HEK293 (cell line): ENCODE results near the gene PLEKHA3.
A peak's percentile ranks its signal among the peaks of the same experiment; 100 is the strongest.

Source experiments
- EGR2 ChIP-seq: fragments of 450-650 bp; formaldehyde crosslinking; IDR thresholded peaks from 2 replicates; pipeline ENCODE4 v1.5.1; 2016; ENCODE audit warnings: low read depth, missing biosample characterization, missing genetic modification characterization
- SP2 ChIP-seq: fragments of 450-650 bp; formaldehyde crosslinking; IDR thresholded peaks from 2 replicates; pipeline ENCODE4 v1.5.1; 2016; ENCODE audit warnings: missing biosample characterization, missing genetic modification characterization
- TRIM28 ChIP-seq: IDR thresholded peaks from 2 replicates; pipeline ENCODE4 v1.6.1; 2011; ENCODE audit warnings: low read length, control low read depth, borderline replicate concordance
- ZNF121 ChIP-seq: fragments of 450-650 bp; formaldehyde crosslinking; IDR thresholded peaks from 2 replicates; pipeline ENCODE4 v1.5.1; 2016; ENCODE audit warnings: missing biosample characterization, missing genetic modification characterization
- ZNF211 ChIP-seq: fragments of 450-650 bp; formaldehyde crosslinking; IDR thresholded peaks from 2 replicates; pipeline ENCODE4 v1.5.1; 2016; ENCODE audit warnings: low read depth, missing biosample characterization, missing genetic modification characterization
- ZNF274 ChIP-seq, 2 experiments: fragments of 200-500 bp in 1 of 2; fragments of 450-650 bp in 1 of 2; sonication (Bioruptor generic) in 1 of 2; formaldehyde crosslinking in 1 of 2; IDR thresholded peaks; 2 replicates each; pipeline versions ENCODE4 v1.5.1 to v1.6.1; 2014 to 2016; ENCODE audit warnings: borderline replicate concordance in 1 of 2, inconsistent platforms in 1 of 2, low read length in 1 of 2, missing biosample characterization in 1 of 2, missing genetic modification characterization in 1 of 2
- ZNF350 ChIP-seq: fragments of 450-650 bp; formaldehyde crosslinking; IDR thresholded peaks from 2 replicates; pipeline ENCODE4 v1.5.0; 2017; ENCODE audit warnings: missing biosample characterization, mild to moderate bottlenecking, missing genetic modification characterization
- ZNF426 ChIP-seq: fragments of 450-650 bp; formaldehyde crosslinking; IDR thresholded peaks from 2 replicates; pipeline ENCODE4 v1.5.1; 2017; ENCODE audit warnings: missing biosample characterization, missing genetic modification characterization, mild to moderate bottlenecking, inconsistent platforms, moderate library complexity
- ZNF558 ChIP-seq: fragments of 450-650 bp; formaldehyde crosslinking; IDR thresholded peaks from 2 replicates; pipeline ENCODE4 v1.5.1; 2016; ENCODE audit warnings: missing biosample characterization, missing genetic modification characterization
- ZNF621 ChIP-seq: fragments of 450-650 bp; formaldehyde crosslinking; IDR thresholded peaks from 2 replicates; pipeline ENCODE4 v1.5.1; 2017; ENCODE audit warnings: missing biosample characterization, missing genetic modification characterization
- ZNF843 ChIP-seq: fragments of 450-650 bp; formaldehyde crosslinking; IDR thresholded peaks from 2 replicates; pipeline ENCODE4 v1.5.1; 2016; ENCODE audit warnings: missing biosample characterization, missing genetic modification characterization
- TF ChIP-seq, protein P1 (sequence below): fragments of 450-650 bp; formaldehyde crosslinking; IDR thresholded peaks from 2 replicates; pipeline ENCODE4 v1.5.1; 2016; ENCODE audit warnings: missing biosample characterization, missing genetic modification characterization
- TF ChIP-seq, protein P2 (sequence below): fragments of 450-650 bp; formaldehyde crosslinking; IDR thresholded peaks from 2 replicates; pipeline ENCODE4; 2016; ENCODE audit warnings: missing biosample characterization, missing genetic modification characterization
- TF ChIP-seq, protein P3 (sequence below): fragments of 450-650 bp; IDR thresholded peaks from 2 replicates; pipeline ENCODE4 v1.5.1; 2018; ENCODE audit warnings: missing biosample characterization, missing genetic modification characterization
- TF ChIP-seq, protein P4 (sequence below): fragments of 450-650 bp; formaldehyde crosslinking; IDR thresholded peaks from 2 replicates; pipeline ENCODE4 v1.5.1; 2016; ENCODE audit warnings: missing biosample characterization, missing genetic modification characterization
- TF ChIP-seq, protein P5 (sequence below): fragments of 450-650 bp; formaldehyde crosslinking; conservative IDR thresholded peaks from 2 replicates; pipeline ENCODE4 v1.5.1; 2016; ENCODE audit warnings: low read depth, missing biosample characterization, missing genetic modification characterization
- TF ChIP-seq, protein P6 (sequence below): fragments of 450-650 bp; formaldehyde crosslinking; IDR thresholded peaks from 2 replicates; pipeline ENCODE4 v1.5.1; 2016; ENCODE audit warnings: missing biosample characterization, missing genetic modification characterization
- TF ChIP-seq, protein P7 (sequence below): fragments of 450-650 bp; formaldehyde crosslinking; IDR thresholded peaks from 2 replicates; pipeline ENCODE4 v1.5.1; 2017; ENCODE audit warnings: missing biosample characterization, missing genetic modification characterization
- TF ChIP-seq, protein P8 (sequence below): fragments of 450-650 bp; formaldehyde crosslinking; IDR thresholded peaks from 2 replicates; pipeline ENCODE4 v1.5.0; 2017; ENCODE audit warnings: missing biosample characterization, missing genetic modification characterization, borderline replicate concordance
- TF ChIP-seq, protein P9 (sequence below): IDR thresholded peaks from 2 replicates; pipeline ENCODE4 v1.6.1; 2011; ENCODE audit warnings: mild to moderate bottlenecking, low read depth, low read length, borderline replicate concordance

PLEKHA3 gene

DNA sequence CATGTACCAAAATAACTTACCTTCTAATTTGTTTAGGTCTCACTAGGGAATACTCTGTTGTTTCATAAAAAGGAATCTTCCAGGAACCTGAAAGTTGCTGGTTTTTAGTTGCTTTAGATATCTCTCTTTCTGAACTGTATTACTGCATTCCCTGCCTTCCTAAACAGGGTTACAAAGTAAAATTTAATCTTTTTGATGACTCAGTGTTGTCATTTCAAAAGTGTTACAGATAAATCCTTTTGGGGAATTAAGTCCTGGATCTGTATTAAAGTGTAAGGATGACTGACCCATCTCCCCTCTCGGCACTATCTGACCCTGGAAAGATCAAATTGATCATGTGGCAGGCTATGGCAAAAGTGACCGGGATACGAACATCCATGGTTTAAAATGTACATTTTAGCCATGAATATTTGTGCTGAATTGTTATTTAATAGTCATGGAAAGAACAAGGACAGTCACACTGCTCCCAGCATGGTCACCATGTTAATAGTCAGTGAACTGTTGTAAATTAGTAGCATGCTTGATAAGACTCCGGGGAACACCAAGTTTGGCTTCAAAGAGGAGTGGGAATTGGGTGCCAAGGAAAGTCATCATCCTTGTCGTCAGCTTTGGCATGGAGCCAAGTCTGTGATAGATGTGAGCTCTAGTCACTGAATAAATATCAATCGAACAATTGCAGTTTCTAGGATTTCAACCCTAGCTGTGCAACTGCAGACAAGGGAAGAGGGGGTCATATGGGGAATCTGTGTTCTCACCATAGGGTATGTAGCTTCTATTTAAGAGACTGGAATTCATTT is 4.2 kb downstream of the PLEKHA3 start (continued):
- TF ChIP-seq SP2 (no peak), ZNF350 (peak; percentile 90), ZNF843 (tag by site-specific recombination) (peak; percentile 89), EGR2 (tag by site-specific recombination) (no peak), ZNF121 (tag by site-specific recombination) (no peak), TRIM28 (no peak), ZNF426 (tag by site-specific recombination) (no peak), ZNF274 (IDR thresholded peaks at IDR 0.05; ENCODE audit: low read length) (no peak), ZNF274 (tag by site-specific recombination; IDR thresholded peaks at IDR 0.05; ENCODE audit: borderline replicate concordance) (no peak), ZNF211 (tag by site-specific recombination) (no peak), ZNF558 (tag by site-specific recombination) (0 out of 2 replicates have a peak, but pooled peaks have one; percentile 49), ZNF621 (tag by site-specific recombination) (no peak)
- TF ChIP-seq, protein P1, sequence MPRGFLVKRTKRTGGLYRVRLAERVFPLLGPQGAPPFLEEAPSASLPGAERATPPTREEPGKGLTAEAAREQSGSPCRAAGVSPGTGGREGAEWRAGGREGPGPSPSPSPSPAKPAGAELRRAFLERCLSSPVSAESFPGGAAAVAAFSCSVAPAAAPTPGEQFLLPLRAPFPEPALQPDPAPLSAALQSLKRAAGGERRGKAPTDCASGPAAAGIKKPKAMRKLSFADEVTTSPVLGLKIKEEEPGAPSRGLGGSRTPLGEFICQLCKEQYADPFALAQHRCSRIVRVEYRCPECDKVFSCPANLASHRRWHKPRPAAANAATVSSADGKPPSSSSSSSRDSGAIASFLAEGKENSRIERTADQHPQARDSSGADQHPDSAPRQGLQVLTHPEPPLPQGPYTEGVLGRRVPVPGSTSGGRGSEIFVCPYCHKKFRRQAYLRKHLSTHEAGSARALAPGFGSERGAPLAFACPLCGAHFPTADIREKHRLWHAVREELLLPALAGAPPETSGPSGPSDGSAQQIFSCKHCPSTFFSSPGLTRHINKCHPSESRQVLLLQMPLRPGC (tag by site-specific recombination), result peak; percentile 64; the same call in 1 of the 2 replicates
- TF ChIP-seq, protein P2, sequence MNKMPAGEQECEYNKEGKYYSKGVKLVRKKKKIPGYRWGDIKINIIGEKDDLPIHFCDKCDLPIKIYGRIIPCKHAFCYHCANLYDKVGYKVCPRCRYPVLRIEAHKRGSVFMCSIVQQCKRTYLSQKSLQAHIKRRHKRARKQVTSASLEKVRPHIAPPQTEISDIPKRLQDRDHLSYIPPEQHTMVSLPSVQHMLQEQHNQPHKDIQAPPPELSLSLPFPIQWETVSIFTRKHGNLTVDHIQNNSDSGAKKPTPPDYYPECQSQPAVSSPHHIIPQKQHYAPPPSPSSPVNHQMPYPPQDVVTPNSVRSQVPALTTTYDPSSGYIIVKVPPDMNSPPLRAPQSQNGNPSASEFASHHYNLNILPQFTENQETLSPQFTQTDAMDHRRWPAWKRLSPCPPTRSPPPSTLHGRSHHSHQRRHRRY (tag by site-specific recombination), result no peak
- TF ChIP-seq, protein P3, sequence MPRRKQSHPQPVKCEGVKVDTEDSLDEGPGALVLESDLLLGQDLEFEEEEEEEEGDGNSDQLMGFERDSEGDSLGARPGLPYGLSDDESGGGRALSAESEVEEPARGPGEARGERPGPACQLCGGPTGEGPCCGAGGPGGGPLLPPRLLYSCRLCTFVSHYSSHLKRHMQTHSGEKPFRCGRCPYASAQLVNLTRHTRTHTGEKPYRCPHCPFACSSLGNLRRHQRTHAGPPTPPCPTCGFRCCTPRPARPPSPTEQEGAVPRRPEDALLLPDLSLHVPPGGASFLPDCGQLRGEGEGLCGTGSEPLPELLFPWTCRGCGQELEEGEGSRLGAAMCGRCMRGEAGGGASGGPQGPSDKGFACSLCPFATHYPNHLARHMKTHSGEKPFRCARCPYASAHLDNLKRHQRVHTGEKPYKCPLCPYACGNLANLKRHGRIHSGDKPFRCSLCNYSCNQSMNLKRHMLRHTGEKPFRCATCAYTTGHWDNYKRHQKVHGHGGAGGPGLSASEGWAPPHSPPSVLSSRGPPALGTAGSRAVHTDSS (tag by site-specific recombination), result peak; percentile 67
- TF ChIP-seq, protein P4, sequence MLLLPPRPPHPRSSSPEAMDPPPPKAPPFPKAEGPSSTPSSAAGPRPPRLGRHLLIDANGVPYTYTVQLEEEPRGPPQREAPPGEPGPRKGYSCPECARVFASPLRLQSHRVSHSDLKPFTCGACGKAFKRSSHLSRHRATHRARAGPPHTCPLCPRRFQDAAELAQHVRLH (tag by site-specific recombination), result peak; percentile 20; the same call in 1 of the 2 replicates
- TF ChIP-seq, protein P5, sequence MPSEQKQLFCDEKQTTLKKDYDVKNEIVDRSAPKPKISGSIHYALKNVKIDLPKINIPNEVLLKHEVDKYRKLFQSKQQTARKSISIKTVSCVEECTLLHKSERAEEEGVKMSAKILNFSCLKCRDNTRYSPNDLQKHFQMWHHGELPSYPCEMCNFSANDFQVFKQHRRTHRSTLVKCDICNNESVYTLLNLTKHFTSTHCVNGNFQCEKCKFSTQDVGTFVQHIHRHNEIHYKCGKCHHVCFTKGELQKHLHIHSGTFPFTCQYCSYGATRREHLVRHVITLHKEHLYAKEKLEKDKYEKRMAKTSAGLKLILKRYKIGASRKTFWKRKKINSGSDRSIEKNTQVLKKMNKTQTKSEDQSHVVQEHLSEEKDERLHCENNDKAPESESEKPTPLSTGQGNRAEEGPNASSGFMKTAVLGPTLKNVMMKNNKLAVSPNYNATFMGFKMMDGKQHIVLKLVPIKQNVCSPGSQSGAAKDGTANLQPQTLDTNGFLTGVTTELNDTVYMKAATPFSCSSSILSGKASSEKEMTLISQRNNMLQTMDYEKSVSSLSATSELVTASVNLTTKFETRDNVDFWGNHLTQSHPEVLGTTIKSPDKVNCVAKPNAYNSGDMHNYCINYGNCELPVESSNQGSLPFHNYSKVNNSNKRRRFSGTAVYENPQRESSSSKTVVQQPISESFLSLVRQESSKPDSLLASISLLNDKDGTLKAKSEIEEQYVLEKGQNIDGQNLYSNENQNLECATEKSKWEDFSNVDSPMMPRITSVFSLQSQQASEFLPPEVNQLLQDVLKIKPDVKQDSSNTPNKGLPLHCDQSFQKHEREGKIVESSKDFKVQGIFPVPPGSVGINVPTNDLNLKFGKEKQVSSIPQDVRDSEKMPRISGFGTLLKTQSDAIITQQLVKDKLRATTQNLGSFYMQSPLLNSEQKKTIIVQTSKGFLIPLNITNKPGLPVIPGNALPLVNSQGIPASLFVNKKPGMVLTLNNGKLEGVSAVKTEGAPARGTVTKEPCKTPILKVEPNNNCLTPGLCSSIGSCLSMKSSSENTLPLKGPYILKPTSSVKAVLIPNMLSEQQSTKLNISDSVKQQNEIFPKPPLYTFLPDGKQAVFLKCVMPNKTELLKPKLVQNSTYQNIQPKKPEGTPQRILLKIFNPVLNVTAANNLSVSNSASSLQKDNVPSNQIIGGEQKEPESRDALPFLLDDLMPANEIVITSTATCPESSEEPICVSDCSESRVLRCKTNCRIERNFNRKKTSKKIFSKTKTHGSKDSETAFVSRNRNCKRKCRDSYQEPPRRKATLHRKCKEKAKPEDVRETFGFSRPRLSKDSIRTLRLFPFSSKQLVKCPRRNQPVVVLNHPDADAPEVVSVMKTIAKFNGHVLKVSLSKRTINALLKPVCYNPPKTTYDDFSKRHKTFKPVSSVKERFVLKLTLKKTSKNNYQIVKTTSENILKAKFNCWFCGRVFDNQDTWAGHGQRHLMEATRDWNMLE (tag by site-specific recombination), result no peak
- TF ChIP-seq, protein P6, sequence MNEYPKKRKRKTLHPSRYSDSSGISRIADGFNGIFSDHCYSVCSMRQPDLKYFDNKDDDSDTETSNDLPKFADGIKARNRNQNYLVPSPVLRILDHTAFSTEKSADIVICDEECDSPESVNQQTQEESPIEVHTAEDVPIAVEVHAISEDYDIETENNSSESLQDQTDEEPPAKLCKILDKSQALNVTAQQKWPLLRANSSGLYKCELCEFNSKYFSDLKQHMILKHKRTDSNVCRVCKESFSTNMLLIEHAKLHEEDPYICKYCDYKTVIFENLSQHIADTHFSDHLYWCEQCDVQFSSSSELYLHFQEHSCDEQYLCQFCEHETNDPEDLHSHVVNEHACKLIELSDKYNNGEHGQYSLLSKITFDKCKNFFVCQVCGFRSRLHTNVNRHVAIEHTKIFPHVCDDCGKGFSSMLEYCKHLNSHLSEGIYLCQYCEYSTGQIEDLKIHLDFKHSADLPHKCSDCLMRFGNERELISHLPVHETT (tag by site-specific recombination), result no peak
- TF ChIP-seq, protein P7, sequence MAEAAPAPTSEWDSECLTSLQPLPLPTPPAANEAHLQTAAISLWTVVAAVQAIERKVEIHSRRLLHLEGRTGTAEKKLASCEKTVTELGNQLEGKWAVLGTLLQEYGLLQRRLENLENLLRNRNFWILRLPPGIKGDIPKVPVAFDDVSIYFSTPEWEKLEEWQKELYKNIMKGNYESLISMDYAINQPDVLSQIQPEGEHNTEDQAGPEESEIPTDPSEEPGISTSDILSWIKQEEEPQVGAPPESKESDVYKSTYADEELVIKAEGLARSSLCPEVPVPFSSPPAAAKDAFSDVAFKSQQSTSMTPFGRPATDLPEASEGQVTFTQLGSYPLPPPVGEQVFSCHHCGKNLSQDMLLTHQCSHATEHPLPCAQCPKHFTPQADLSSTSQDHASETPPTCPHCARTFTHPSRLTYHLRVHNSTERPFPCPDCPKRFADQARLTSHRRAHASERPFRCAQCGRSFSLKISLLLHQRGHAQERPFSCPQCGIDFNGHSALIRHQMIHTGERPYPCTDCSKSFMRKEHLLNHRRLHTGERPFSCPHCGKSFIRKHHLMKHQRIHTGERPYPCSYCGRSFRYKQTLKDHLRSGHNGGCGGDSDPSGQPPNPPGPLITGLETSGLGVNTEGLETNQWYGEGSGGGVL (tag by site-specific recombination), result peak; percentile 52; the same call in 1 of the 2 replicates
- TF ChIP-seq, protein P8, sequence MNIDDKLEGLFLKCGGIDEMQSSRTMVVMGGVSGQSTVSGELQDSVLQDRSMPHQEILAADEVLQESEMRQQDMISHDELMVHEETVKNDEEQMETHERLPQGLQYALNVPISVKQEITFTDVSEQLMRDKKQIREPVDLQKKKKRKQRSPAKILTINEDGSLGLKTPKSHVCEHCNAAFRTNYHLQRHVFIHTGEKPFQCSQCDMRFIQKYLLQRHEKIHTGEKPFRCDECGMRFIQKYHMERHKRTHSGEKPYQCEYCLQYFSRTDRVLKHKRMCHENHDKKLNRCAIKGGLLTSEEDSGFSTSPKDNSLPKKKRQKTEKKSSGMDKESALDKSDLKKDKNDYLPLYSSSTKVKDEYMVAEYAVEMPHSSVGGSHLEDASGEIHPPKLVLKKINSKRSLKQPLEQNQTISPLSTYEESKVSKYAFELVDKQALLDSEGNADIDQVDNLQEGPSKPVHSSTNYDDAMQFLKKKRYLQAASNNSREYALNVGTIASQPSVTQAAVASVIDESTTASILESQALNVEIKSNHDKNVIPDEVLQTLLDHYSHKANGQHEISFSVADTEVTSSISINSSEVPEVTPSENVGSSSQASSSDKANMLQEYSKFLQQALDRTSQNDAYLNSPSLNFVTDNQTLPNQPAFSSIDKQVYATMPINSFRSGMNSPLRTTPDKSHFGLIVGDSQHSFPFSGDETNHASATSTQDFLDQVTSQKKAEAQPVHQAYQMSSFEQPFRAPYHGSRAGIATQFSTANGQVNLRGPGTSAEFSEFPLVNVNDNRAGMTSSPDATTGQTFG (tag by site-specific recombination), result no peak
- TF ChIP-seq, protein P9, sequence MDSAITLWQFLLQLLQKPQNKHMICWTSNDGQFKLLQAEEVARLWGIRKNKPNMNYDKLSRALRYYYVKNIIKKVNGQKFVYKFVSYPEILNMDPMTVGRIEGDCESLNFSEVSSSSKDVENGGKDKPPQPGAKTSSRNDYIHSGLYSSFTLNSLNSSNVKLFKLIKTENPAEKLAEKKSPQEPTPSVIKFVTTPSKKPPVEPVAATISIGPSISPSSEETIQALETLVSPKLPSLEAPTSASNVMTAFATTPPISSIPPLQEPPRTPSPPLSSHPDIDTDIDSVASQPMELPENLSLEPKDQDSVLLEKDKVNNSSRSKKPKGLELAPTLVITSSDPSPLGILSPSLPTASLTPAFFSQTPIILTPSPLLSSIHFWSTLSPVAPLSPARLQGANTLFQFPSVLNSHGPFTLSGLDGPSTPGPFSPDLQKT, result no peak
